Measurements from ENCODE around the gene TPRX1. TPM values are rescaled to one million over a fixed set of nuclear protein-coding genes. Genes with fewer than 3 reads are reported as not detected.

The TPRX1 gene
- total and polyA plus RNA-seq, 4 donors = not detected

DNA sequence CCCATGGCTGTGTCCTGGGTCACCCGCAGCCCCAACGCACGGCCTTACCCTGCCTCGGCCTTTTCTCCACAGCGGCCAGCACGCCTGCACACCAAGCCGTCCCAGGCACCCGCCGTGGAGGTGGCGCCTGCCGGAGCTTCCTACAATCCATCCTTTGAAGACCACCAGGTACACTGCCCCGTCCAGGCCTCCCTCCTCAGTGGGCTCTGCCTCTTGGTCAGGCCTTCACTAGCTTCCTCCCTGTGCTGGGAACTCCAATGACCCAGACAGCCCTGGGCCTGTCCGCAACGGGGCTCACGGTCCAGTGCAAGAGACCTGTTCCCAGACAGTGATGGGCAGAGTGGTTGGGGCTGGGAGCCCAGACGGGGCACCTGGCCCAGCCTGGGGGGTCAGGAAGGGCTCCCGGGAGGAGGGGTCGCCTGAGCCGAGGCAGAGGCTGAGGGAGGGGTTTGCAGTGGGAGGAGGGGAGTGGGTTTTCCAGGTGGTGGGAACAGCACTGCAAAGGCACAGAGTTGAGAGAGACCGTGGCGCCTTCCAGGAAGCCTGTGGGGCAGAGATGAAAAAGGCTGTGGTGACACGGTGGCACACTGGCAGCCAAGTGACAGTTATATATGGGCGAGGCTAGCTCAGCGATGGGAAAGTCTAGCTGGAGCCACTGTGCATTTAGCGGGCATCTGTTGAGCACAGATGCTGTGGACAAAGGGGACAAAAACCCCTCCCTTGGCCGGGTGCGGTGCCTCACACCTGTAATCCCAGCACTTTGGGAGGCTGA, 51.7 kb downstream of the TPRX1 start:
- Histone ChIP-seq H3K4me3 (ENCODE audit: low read length in 2 of 2) (no peak overlapping the region), H3K36me3 (ENCODE audit: control insufficient read depth in 1 of 2, insufficient read depth in 2 of 2, low read length in 1 of 2) (peaks cover 0 to 18% of the 10 kb centered on the region in 2 donors), H3K9me3 (ENCODE audit: control insufficient read depth, low read length) (no peaks in the 10 kb centered on the region), H3K27me3 (ENCODE audit: control insufficient read depth in 1 of 2, insufficient read depth in 2 of 2, low read length in 1 of 2) (no peaks in the 10 kb centered on the region), H3K27ac (ENCODE audit: low read depth in 1 of 2, low read length in 2 of 2) (no peak overlapping the region), H3K4me1 (ENCODE audit: control insufficient read depth in 1 of 2, insufficient read depth in 2 of 2, low read length in 2 of 2) (no peaks in the 10 kb centered on the region)
- intact Hi-C loops (cut with DNase I) = no loop called here
- DNase-seq = no peak
- 84 to 87% methylated on average over 27 of the region's 27 CpGs for WGBS, 2 donors
- ATAC-seq (ENCODE audit: low FRiP score) = no peak

Other genes with a start within 250 kb of the TPRX1 start
- under 1 TPM; 0.13 to 0.30 TPM for gene ZNF541, start 231.4 kb downstream of the TPRX1 start, total RNA-seq
- gene ZNF541, start 231.4 kb downstream of the TPRX1 start, polyA plus RNA-seq = under 1 TPM in 1 of 2 donors, not detected in 1; 0.38 TPM
- gene BICRA, start 195.4 kb downstream of the TPRX1 start, total RNA-seq = 10 to 100 TPM; 12.3 to 17.9 TPM
- 10 to 100 TPM in 1 of 2 donors, under 1 TPM in 1; 0.88 to 12.3 TPM for gene BICRA, start 195.4 kb downstream of the TPRX1 start, polyA plus RNA-seq
- gene EHD2, start 91.1 kb downstream of the TPRX1 start, total RNA-seq = 100 to 1,000 TPM; 170 to 189 TPM
- 100 to 1,000 TPM in 1 of 2 donors, 10 to 100 TPM in 1; 38.4 to 121 TPM for gene EHD2, start 91.1 kb downstream of the TPRX1 start, polyA plus RNA-seq
- 100 to 1,000 TPM; 214 to 319 TPM for gene NOP53, start 59.0 kb downstream of the TPRX1 start, total RNA-seq
- gene NOP53, start 59.0 kb downstream of the TPRX1 start, polyA plus RNA-seq = 100 to 1,000 TPM; 446 to 680 TPM
- 100 to 1,000 TPM; 319 to 453 TPM for gene SELENOW, start 25.8 kb downstream of the TPRX1 start, total RNA-seq
- gene SELENOW, start 25.8 kb downstream of the TPRX1 start, polyA plus RNA-seq = 1,000 to 10,000 TPM; 1,063 to 1,551 TPM
- gene CRX, start 17.4 kb upstream of the TPRX1 start, total RNA-seq = not detected
- gene CRX, start 17.4 kb upstream of the TPRX1 start, polyA plus RNA-seq = under 1 TPM in 1 of 2 donors, not detected in 1; 0.25 TPM
- gene TPRX2, start 54.7 kb upstream of the TPRX1 start, total RNA-seq = not detected
- not detected for gene TPRX2, start 54.7 kb upstream of the TPRX1 start, polyA plus RNA-seq
- gene SULT2A1, start 81.8 kb upstream of the TPRX1 start, total RNA-seq = not detected
- gene SULT2A1, start 81.8 kb upstream of the TPRX1 start, polyA plus RNA-seq = 10 to 100 TPM in 1 of 2 donors, not detected in 1; 23.7 TPM
- gene BSPH1, start 187.6 kb upstream of the TPRX1 start, total RNA-seq = not detected
- gene BSPH1, start 187.6 kb upstream of the TPRX1 start, polyA plus RNA-seq = not detected
- gene ELSPBP1, start 190.1 kb upstream of the TPRX1 start, total RNA-seq = not detected
- under 1 TPM in 1 of 2 donors, not detected in 1; 0.74 TPM for gene ELSPBP1, start 190.1 kb upstream of the TPRX1 start, polyA plus RNA-seq
- not detected for gene CABP5, start 239.5 kb upstream of the TPRX1 start, total RNA-seq
- gene CABP5, start 239.5 kb upstream of the TPRX1 start, polyA plus RNA-seq = not detected